NCI-H2196 (cell line): Measurements from ENCODE around the gene RUSC1.
"Not testable (repeated sequence)": the region's sequence is repeated elsewhere in the genome, so short reads cannot be mapped to it uniquely, and the experiment has no call there.

Source experiments
- DNase-seq: peaks from one replicate; lab custom pipeline; 2025; ENCODE audit not compliant: unreplicated experiment; lab: John Stamatoyannopoulos, UW

The RUSC1 gene

DNA sequence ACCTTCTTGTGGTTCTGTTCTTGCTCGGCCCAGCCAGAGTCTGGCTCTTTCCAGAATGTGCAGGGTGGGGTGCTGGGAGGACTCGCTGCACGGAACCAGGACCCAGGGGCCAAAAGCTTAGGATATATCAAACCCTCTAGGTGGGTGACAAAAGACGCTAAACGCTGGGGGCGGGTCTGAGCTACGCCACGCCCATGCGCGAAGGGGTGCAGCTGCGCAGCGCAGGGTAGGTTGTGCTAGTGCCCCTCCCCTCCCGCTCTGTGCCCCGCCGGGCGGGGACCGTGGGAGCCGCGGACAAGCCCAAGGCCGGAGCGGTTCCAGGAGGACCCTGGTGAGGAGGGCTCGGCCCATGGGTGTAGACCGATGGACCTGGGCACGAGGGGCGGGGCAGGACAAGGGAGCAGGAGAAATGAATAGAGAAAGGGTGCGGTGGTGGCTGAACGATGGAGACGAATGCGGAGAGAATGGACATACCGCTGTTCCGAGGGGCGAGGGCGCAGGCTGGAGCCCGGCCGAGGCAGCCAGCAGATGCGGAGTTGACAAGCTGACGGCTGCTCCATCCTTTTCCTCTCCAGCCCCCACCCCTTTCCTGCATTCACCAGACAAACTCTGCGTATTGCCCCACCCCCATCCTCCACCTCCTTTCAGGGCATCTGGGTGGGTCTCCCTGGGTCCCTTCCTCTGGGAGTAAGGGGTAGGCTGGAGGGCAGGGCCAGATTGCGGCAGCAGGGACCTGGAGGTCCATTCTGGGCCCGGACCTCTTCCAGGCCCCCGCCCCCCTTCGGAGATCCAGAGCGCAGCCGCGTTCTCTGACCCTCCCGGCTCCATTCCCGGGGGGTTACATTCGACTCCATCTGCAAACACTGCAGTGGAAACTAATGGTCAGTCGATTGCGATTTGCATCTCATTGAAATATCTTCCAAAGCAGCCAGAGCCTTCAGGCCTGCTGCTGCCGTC is at the start of gene RUSC1:
TSS of gene RUSC1 (plus strand) at position 234 of the 957 bp plus-strand sequence. CDS start 880 bp downstream, outside the sequence.
- peak; percentile 85 for DNase-seq

DNA sequence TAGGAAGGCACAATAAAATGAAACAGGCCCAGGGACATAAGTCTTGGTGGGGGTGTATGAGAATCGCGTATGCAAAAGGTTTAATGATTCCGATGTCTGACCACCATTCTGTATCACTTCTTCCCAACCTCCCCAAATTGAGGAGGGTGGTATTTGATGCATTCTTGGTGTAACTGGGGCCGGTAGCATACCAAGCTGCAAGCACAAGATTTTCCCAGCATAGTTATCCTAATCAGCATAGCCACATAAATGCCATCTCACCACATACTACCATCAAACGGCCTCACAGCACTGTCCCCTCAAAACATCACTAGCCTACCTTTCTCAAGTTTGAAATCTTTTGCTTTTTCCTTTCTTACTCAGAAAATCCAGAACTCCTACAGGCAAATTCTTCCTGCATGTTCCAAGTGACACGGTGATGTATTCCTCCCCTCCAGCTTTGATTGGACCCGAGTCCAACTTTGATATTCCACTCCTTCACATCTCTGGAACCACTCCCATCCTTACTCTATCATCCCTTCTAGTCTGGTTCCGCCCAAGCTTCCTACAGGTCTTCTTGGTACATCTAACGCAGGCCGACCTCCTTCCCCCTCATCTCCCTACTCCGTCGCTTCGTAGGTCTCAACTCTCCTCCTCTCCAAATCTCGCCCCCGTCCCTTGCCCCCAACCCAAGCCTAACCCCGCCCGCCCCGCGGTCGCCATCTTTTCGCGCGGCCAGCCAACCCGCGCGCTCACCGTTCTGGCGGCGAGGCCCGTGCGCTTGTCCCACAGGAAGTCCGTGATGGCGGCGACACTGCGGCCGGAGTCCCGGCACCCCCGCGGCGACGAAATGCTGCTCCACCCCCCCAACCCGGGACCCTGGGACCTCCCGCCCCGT is 48.0 kb upstream of the RUSC1 start:
- DNase-seq: peak; percentile 68

- peak; percentile 96 for DNase-seq
Measured at GRCh38 chr1:155273343-155274245, 47.1 kb upstream of the RUSC1 start, which contains the start of gene CLK2. CLK2 (minus strand) TSS chr1:155273504; CDS start chr1:155270977, 2,527 bp downstream.

DNA sequence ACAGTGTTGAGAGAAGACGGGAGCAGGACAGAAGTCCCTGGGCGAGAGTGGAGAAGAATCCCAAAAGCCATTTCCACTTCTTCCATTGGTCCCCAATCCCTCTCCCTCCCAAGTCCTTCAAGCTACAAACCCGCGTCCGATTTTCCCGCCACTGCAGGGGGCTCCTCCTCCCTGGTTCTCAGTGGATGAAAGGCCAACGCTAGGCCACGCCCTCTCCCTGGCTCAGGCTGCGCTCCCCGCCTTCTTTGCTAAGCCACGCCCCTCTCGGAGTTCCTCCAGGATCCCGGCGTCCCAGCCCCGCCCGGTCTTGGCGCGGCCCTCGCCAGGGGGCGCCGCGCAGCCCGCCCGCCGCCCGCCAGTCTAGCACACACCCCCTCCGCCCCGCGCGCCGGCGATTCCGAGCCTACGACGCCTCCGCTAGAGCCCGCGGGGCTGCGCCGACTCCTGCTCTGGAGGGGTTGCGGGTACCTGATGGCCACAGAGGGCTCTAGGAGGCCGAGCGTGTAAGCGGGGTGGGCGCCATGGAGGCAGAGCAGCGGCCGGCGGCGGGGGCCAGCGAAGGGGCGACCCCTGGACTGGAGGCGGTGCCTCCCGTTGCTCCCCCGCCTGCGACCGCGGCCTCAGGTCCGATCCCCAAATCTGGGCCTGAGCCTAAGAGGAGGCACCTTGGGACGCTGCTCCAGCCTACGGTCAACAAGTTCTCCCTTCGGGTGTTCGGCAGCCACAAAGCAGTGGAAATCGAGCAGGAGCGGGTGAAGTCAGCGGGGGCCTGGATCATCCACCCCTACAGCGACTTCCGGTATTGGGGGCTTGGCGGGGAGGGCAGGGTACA is 43.4 kb upstream of the RUSC1 start, which contains the start of gene HCN3:
TSS of gene HCN3 (plus strand) at position 394 of the 832 bp plus-strand sequence. CDS start at position 522, 128 bp downstream.
- DNase-seq: peak; percentile 98

GRCh38 chr1:155277902-155278688 is 42.6 kb upstream of the RUSC1 start:
- peak; percentile 62 for DNase-seq

DNA sequence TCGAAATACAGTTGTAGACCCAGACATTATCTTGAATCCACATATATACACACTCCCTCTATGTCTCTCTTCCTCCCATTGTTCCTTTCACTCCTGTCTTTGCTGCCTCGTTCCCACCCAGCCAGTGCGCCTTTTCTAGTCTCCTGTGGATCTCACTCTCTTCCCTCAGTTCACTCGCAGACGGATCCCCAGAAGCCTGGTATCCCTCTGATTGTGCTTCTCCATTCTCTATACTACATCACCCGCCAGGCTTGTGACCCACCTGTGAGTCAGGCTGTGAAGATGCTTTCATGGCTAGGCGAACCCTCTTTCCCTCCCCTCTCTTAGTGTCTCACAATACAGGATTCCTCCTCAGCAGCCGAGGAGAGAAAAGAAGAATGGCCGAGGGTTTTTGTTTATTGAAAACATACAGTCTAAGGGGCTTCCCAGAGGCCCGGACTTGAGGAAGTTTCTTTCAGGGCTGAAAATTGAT is 42.0 kb upstream of the RUSC1 start:
- no peak for DNase-seq

- DNase-seq: no peak
Measured at GRCh38 chr1:155279268-155279667, 41.4 kb upstream of the RUSC1 start.

GRCh38 chr1:155282488-155283091 is 38.1 kb upstream of the RUSC1 start:
- no peak for DNase-seq

- no peak for DNase-seq
Measured at GRCh38 chr1:155284476-155284875, 36.2 kb upstream of the RUSC1 start.

GRCh38 chr1:155285063-155285462 is 35.6 kb upstream of the RUSC1 start:
- DNase-seq: no peak

DNA sequence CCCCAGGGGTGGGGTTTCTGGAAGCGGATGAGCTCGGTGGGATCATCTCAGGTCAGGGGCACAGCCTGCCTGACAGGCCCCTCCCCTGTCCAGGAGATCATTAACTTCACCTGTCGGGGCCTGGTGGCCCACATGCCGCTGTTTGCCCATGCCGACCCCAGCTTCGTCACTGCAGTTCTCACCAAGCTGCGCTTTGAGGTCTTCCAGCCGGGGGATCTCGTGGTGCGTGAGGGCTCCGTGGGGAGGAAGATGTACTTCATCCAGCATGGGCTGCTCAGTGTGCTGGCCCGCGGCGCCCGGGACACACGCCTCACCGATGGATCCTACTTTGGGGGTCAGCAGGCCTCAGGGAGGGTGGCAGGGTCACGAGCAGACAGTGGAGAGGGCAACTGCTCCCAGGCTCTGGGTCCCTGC is 35.1 kb upstream of the RUSC1 start:
- no peak for DNase-seq

GRCh38 chr1:155286544-155286943 is 34.1 kb upstream of the RUSC1 start:
- no peak for DNase-seq

DNA sequence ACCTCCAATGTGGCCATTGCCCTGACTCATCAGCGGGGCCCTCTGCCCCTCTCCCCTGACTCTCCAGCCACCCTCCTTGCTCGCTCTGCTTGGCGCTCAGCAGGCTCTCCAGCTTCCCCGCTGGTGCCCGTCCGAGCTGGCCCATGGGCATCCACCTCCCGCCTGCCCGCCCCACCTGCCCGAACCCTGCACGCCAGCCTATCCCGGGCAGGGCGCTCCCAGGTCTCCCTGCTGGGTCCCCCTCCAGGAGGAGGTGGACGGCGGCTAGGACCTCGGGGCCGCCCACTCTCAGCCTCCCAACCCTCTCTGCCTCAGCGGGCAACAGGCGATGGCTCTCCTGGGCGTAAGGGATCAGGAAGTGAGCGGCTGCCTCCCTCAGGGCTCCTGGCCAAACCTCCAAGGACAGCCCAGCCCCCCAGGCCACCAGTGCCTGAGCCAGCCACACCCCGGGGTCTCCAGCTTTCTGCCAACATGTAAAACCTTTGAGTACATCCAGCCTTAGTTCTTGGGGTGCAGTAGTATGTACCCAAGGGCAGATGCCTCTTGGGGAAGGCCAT is 32.6 kb upstream of the RUSC1 start:
- no peak for DNase-seq

GRCh38 chr1:155291006-155291405 is 29.7 kb upstream of the RUSC1 start:
- not testable (repeated sequence) for DNase-seq

DNA sequence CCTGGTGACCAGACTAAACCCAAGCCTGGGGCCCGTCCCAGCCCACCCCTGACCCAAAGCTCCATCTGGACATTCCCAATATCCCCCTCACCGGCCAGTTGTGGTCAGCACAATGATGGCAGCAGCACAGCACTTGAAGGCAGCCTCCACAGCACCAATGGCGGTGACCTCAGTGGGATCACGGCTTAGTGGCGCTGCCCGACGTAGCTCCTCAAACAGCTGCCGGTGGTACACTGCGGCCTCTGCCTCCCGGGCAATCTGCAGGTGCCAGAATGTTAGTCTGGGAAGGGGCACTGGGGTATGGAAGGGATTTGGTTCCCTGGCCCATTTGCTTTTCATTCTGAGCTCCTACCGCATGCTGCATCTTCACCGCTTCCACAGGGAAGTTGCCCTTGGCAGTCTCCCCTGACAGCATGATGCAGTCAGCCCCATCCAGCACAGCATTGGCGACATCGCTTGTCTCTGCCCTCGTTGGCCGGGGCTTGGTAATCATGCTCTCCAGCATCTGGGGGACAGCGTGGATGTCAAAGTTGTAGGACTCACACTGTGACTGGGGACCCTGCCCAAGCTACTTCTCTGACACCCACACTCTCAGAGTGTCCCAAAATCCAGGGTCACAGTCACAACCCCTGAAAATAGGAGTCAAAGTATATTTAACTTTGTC is 27.5 kb upstream of the RUSC1 start:
- no peak for DNase-seq

- no peak for DNase-seq
Measured at GRCh38 chr1:155294520-155295182, 26.0 kb upstream of the RUSC1 start.
